Activated CD4-positive, CD25-positive, alpha-beta regulatory T cell treated with anti-CD3 and anti-CD28 coated beads, Interleukin-2, amount 50 U/mL, for 72 hours (primary cell): ENCODE measurements around the gene TIMM17B.

Experiments
- DNase-seq: peaks from one replicate; pipeline ENCODE4 v3.0.0; 2021

The TIMM17B gene

DNA sequence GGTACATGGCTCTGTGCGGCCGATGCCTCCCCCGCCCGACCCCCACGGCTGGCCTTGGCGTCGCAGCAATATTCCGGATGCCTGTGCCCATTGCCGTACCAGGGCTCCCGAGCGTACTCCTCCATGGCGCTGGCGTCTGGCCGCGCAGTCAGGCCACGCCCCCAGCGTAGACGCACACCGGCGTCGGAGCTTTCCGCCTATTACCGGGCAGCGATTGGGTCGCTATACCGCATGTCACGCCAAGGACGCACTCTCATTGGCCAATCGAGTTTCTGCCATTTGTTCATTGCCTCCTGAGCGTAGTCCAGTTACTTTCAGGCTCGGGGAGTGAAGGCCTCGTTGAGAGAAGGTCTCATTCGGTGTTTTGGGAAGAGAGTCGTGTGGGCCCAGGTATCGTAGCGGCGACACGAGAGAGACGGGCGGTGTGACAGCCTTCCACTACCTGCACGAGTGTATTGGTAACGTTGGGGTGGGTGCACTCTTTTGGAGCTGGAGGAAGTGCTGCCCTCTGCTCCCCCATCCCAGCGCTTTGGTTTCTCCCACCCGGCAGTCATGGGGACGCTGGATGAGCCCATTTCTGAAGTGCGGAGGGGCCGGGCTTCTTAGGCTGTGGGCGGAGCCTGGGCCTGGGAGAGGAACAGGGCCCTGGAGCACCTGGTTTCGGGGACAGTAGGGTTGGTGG is at the start of gene TIMM17B, which contains the start of gene PQBP1:
TSS of gene TIMM17B (minus strand) at position 144 of the 682 bp plus-strand sequence. CDS start at position 125, 19 bp downstream.
TSS of gene PQBP1 (plus strand) at position 306 of the 682 bp plus-strand sequence. CDS start 580 bp downstream, outside the sequence.
- DNase-seq: peak; percentile 80

DNA sequence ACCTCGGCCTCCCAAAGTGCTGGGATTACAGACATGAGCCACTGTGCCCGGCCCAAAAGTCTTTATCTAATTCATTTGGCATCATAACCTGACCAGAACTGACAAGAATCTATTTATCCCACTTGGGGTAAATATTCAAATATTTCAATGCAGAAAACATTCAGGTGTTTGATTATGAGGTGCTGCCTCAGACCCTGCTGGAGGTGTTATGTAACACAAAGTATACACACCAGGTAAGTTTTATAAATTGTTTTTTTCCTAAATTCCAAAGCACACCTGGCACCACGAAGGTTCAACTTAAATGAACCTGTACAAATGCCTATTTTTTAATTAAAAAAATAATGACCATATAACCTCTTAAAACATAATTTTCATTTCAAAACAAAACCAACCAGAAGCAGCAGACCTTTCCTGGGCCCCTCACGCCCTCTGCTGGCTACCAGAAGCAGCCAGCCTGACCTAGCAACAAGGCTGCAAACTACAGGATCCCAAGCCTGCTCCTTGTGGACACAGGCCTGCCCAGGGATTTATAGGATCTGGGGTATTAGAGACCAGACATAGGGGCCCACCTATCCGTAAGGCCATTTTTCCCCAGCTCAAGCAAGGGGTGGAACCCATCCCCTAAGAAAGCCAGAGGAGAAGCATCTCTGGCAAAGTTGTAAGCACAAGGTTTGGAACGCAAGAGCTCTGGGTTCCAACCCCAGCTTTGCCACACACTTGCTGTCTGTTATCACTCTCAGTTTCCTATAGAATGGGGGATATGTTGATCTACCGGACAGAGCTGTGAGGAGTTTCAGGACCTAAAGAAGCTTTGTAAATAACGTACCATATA is 48.2 kb upstream of the TIMM17B start:
- DNase-seq: peak; percentile 65

DNA sequence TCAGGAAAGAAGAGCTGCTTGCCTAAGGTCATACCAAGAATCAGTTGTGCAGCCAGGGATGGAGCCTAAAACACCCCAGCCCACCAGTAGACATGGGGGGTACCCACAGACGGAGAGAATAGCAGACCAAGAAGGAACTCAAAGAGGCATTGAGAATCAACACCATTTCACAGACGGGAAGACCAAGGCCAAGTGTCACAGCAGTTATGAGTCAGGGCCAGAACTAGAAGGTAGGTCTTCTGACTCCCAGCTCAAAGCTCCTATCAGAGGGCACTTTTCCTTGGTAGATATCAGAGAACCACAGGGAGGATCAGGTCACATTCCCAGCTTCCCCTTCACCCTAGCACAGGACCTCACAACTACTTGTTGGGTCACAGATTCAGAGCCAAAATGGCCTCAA is 45.3 kb upstream of the TIMM17B start:
- DNase-seq: no peak

DNA sequence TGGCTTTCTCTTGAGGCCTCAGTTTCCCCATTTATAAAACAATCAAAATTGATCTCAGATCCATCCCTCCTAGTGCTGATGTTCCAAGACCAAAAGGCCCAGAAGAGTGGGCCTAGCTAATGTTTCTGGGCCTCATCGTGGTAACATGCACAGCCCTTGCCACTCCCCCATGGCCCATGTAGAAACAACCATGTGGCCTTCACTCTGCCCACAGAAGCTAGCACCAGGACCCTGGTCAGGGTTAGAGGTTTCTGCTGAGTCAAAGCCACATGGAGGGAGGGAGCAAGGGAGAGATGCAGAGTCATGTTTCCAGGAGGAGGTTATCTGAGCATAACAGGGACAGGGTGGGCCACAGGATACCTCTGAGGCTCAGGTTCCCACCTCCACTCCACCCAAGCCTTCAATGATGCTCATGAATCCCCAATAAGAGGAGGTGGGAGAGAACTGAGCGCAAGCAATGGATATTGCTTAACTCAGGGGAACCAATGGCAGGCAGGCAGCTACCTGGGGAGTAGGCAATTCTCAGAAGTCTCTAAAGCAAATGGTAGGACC is 42.9 kb upstream of the TIMM17B start:
- no peak for DNase-seq

DNA sequence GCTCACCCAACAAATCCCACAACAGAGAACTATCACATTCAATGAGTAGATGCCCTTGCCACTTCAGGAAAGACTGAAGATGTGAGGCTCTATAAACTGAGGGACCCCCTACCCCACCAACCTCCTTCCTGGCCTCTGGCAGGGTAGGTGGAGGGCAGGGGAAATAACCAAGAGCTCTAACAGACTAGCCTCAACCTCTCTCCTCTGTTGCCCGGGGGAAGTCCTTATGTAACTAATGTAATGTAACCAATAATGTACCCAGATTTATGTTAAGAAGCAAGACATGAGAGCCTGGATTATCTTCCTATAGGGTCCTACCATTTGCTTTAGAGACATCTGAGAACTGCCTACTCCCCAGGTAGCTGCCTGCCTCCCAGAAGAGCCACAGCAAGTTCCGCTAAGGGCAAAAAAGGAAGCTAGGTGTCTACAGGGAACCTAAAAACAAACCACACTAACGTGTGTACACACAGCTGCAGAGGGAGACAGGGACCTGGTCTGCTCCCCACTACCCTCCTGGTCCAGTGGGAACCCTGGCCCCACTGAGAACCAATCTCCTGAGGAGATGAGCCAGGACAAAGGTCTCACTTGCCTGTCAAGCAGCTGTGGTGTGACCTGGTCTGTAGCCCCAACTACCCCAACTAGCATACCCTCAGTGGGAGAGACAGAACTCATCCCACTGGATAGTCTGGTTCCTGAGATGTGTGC is 42.1 kb upstream of the TIMM17B start:
- DNase-seq: no peak

DNA sequence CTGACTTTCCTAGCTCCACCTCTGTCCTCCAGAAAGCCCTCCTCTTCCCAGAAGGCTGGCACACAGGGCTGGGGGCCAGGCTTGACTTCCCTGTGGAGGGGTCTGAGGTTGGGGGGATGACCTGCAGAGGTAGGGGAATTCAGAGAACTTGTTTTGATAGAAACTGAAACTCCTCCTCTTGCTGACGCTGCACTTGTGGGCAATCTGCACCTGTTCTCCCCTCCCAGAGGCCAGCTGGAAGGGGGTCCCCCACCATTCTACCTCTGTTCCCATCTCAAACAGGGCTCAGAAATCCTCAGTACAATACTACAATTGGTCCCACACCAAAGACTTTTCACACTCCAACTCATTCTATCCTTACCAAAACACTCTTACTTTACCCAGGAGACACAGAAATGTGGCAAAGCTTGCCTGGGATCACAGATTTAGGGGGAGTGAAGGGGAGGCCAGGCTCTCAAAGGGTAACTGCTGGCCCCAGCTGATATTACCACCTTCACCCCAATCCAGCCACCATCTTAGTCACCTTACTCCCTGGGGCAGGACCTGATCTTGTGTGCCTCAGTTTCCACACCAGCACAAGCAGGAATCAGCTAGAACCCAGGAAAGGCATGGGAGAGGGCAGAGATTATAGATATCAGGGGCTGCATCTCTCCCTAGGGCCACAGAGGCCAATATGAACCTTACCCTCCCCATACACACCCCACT is 41.3 kb upstream of the TIMM17B start:
- DNase-seq: peak; percentile 74

DNA sequence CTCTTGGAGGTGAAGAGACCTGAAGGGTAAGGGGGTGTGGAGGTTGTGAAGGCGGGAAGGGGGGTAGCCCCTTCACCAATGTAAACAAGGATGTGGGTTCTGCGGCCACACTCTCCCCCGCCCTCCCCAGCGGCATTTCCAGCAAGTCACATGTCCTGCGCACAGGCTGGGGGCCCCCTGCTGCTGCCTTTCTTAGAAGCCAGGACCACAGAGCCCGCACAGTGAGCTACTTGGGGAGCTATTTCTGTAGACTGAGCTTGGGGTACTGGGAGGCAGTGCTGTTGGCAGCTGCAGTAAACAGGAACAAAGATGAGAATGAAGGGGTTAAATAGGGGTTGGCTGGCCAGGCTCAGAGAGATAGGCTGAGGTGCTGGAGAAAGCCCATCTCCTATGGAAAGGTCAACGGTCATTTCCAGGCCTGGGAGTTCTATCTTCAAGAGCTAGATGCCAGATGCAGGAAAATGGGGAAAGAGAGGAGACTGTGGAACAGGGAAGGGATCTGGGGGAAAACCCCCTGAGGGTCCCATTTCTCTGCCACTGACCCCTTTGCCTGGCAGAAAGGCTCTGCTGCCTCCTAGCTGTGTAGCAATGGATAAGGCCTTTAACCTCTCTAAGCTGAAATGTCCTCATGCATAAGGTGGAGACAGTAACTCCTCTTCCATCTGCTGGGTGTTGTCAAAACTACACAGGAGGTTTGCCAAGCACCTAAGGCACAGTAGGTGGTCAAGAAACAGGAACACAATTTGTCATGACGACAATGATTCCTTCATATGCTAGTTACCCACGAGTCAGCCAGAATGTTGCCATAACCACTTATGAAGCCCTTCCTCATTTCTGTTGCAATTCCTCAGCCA is 39.7 kb upstream of the TIMM17B start:
- DNase-seq: peak; percentile 95

DNA sequence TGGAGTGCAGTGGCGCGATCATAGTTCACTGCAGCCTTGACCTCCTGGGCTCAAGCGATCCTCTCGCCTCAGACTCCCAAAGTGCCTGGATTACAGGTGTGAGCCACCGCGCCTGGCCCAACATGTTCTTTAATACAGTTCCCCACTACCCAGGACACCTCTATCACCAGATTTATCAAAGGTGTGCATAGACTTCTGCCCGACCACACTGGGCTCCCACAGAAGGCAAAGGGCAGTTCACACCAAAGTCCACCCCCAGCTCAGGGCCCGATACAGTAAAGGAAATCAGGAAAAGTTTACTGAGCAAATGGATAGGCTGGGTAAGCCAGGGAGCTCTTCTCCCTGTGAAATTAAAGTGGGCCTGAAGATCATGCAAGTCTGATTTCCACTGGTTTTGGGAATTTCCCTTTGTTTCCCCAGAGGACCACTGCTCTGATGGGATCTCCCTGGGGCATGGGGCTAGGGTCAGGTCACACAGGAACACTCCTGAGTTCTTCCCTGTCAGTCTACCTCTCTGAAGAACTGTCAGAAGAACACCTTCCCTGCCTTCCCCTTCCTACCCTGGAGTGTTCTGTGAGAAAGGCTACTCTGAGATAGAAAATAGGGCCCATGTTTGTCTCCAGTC is 39.0 kb upstream of the TIMM17B start:
- no peak for DNase-seq

DNA sequence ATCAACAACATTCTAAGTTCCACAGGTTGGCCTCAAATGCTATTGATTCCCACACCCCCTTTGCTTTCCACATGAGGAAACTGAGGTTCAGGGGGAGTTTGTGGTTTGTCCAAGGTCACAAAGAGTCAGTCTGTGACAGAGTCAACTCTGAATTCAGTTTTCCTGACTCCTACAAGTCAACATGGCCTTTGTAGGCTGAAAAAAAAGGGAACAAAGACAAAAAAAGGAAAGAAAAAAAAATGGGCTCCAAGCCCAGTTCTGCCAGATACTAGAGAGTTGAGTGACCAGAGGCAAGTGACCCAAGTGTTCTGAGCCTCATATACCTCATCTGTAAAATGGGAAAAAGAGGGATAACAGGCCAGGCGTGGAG is 37.7 kb upstream of the TIMM17B start:
- no peak for DNase-seq

DNA sequence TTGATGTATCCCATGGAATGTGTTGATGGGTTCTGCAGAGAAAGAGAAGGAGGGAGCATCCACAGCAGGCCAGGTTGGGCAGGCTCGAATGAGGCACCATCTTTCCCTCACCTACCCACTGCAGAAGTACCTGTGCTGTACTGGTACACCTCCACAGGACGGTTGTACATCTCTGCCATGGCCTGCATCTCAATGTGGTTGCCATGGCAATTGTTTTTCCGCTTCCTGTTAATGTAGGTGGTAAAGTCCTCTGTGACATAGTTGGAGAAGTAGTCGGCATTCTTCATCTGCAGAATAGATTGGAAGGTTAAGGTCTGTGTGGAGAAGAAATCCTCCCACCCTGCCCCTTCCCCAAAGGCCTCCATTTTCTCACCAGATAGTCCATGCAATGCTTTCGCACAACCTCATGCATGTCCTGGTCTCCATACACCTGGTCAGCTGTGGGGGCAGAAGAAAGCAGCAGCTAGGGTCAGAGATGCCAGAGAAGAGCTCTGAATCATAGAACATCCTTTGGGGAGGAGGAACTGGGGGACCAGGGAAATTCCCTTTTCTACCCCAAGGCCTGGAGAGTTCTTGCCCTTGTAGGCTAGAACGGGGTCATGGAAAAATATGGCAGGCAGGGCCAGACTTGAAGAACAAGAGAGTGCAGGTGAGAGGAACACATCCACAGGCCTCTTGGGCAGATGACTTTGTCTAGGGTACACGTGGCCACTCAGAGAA is 37.2 kb upstream of the TIMM17B start:
- DNase-seq: no peak

DNA sequence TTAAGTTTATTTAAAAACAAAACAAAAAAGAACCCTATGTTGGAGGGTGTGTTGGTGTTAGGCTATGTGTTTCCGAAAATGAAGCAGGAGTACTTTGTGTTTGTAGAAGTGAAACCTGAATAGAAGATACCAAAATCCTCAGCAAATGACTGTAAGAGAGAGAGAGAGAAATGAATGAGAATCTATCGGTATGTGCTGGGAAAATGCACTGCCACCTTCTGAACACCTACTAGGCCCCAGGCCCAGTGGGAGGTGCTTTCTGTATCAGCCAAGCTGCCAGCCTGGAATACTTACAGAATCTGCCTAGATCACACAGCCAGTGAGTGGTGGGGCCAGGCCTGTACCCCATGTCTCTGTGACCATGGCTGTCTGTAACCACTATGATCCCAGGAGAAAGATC is 36.2 kb upstream of the TIMM17B start:
- no peak for DNase-seq

DNA sequence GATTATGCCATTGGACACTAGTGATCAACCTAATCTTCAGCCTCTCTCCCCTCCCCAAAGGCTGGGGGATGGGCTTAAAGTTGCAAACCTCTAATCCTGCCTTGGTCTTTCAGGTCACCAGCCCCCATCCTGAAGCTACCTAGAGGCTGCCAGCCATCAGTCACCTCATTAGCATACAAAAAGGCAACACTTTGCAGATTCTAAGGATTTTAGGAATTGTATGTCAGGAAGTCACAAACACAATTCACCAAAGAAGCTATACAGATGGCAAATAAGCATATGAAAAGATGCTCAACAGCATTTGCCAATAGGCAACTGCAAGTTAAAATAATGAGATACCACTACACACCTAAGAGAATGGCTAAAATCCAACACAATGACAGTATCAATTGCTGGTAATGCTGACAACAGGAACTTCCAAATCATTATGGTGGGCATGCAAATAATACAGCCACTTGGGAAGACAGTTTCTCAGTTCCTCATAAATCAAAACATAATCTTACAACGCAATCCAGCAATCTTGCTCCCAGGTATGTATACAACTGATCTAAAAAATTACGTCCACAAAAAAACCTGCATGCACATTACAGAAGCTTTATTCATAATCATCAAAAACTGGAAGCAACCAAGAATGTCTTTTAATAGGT is 30.3 kb upstream of the TIMM17B start:
- DNase-seq: no peak

DNA sequence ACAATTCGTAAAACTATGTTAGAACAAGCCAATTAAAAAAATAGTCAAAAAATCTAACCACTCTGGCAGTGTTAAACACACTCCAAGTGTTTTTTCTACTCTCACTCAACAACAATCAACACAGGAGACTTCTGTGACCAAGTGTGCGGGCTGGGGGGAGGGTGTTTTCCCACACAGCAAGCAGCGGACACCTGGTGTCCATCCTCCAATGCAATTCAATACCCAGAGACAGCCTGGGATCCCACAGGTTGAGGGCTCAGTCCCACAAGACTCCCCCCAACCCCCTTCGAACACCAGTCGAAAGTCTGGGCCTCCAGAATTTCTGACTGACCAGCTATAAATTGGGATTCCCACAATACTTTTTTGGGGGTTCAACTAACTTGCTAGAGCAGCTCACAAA is 29.6 kb upstream of the TIMM17B start:
- DNase-seq: no peak

DNA sequence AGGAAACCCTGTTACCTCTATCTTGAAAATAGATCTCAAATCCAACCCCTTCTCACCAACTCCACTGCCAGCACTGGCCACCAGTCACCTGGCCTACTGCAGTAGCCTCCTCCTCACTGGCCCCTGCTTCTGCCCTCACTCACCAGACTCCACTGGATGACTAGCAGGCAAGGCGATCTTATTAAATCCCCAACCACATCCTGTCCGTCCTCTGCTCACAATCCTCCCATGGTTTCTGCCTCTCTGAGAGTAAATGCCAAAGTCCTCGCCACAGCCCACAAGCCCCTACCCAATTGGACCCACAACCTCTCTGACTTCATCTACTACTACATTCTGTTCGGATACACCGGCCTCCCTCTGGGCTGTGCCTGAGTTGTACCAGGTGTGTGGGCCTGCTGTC is 26.7 kb upstream of the TIMM17B start:
- peak; percentile 49 for DNase-seq

DNA sequence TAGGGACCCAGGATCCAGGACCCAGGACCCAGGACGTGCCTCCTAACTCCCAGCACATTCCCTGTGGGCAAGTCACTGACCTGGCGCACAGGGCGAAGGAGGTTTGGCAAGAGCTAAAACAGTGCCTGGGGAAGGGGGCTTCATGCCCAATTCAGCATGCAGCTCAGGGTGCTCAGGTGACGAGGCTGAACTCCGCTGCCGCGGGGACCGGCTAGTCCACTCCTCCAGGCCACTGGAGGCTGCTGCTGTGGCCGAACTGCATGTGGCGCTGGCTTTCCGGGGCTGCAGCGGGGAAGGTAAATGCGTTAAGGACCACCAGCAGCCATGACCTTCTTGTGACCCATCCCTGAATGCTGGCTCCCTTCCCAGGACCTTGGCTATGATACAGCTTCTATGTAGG is 26.2 kb upstream of the TIMM17B start:
- no peak for DNase-seq

DNA sequence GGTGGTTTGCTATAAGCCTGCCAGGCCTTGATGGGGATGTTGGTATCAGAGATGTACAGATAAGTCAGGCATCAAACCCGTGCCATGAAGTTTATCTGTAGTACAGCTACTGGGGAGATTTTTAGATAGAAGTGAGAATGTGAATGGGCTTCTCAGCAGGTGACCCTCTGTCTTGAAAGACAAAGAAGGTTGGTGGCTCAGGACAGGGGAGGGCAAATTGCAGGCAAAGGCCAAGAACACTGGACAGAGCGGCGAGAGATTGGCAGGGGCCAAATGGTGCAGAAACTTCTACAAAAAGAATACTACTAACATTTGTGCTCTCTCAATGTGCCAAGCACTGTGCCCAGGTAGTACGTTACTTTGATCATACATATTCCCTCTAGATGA is 23.1 kb upstream of the TIMM17B start:
- DNase-seq: no peak

DNA sequence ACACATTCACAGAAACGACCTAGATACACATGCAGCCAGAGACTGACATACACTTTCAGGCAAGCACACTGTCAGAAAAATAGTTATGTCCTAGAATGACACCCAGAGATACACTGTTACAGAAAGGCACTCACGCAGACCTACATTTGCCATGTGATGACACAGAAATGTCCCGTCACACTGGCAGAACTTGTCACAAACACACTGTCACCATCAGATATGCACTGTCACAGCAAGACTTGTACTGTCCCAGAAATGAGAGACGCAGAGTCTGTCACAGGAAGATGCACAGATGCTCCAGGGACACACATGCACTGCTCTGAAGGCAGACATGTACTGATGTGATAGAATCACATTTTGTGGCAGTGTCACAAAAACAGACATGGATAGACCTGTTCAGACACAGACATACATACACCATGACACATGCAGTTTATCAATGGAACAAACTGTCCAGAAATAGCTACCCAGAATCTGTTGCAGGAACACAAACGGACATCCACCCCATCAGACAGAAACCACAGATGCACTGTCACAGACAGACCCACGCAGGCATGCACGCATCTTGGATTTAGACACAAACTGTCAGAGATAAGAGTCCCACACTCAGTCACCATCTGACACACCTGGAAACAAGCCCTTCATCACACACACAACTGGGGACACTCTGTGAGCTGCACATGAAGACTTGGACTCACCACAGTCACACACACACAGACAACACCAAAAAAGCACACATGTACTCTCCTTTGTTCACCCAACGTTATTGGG is 22.6 kb upstream of the TIMM17B start:
- no peak for DNase-seq

DNA sequence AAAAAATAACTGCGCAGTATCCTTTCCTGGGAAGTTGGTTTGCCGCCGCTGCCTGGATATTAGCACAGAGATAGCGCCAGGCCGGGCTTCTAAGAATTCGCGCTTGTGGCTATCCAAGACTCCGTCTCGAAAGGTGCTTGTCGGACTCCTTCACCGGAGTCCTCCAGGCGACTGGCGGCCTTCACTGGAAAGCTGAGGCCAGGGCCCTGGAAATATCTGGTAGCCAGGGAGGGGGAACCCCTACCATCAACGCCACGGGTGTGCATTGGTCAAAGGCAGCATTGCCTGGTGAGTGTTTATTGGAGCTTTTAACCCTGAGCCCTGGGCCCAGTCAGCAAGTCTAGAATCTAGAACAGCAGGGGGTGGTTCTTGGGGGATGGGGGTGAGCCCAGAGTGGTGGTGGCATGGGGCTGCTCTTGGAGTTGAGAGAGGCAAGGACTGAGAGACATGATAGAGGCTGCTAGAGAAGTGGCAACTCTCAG is 21.8 kb upstream of the TIMM17B start:
- peak; percentile 63 for DNase-seq
